Thyroid gland (tissue), 4 donors: ENCODE results near the gene GALNT10.

Source experiments
- POLR2A ChIP-seq, 2 donors: fragments of 450-650 bp; IDR thresholded peaks; one replicate each; pipeline ENCODE4 v1.6.1; 2017; ENCODE audit warnings: antibody characterized with exemption in 2 of 2, mild to moderate bottlenecking in 2 of 2, moderate library complexity in 1 of 2
- TF ChIP-seq, protein P1 (sequence below), 6 experiments: fragments of 200-600 bp in 3 of 6; fragments of 450-650 bp in 3 of 6; sonication (generic) in 3 of 6; IDR thresholded peaks; one replicate each; pipeline ENCODE4 v1.5.1; 2016 to 2019; ENCODE audit warnings: antibody characterized with exemption in 6 of 6, mild to moderate bottlenecking in 2 of 6, inconsistent platforms in 1 of 6, moderate library complexity in 1 of 6

DNA sequence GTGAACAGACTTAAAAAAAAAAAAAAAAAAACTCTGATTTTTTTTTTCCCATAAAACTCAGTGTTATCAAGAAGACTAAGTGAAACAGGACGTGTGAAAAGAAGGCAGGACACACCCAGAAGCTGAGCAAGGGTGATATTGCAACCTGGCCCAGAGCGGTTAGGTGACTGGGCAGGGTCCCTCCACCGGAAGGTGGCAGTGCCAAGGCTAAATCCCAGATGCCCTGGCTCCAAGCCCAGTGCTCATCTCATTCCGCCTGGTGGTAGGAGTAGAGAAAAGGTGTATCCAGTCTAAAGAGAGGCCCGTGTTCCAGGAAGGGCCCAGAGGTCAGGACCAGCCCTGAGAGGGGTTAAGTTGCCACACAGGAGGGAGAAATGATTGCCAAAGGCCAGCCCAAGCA lies 203.8 kb downstream of the GALNT10 start:
- no peak for TF ChIP-seq POLR2A (IDR thresholded peaks at IDR 0.05)
- TF ChIP-seq, protein P1, sequence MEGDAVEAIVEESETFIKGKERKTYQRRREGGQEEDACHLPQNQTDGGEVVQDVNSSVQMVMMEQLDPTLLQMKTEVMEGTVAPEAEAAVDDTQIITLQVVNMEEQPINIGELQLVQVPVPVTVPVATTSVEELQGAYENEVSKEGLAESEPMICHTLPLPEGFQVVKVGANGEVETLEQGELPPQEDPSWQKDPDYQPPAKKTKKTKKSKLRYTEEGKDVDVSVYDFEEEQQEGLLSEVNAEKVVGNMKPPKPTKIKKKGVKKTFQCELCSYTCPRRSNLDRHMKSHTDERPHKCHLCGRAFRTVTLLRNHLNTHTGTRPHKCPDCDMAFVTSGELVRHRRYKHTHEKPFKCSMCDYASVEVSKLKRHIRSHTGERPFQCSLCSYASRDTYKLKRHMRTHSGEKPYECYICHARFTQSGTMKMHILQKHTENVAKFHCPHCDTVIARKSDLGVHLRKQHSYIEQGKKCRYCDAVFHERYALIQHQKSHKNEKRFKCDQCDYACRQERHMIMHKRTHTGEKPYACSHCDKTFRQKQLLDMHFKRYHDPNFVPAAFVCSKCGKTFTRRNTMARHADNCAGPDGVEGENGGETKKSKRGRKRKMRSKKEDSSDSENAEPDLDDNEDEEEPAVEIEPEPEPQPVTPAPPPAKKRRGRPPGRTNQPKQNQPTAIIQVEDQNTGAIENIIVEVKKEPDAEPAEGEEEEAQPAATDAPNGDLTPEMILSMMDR (IDR thresholded peaks at IDR 0.05) = no peak
